Endothelial cell of umbilical vein (primary cell): ENCODE results near the gene HSPBAP1.

Source experiments
- EZH2 ChIP-seq: IDR thresholded peaks from 2 replicates; pipeline ENCODE4 v1.6.1; 2012; ENCODE audit warnings: borderline replicate concordance, low read depth, mild to moderate bottlenecking, moderate library complexity, low read length, inconsistent platforms; ENCODE audit not compliant: severe bottlenecking
- GATA2 ChIP-seq: IDR thresholded peaks from 2 replicates; pipeline ENCODE4 v1.7.0; 2011; ENCODE audit warnings: low read depth, mild to moderate bottlenecking, moderate library complexity, mixed read lengths, low read length; ENCODE audit not compliant: insufficient read length, insufficient read depth
- JUN ChIP-seq: IDR thresholded peaks from 2 replicates; pipeline ENCODE4 v1.6.1; 2011; ENCODE audit warnings: borderline replicate concordance, low read depth; ENCODE audit not compliant: insufficient read length, insufficient read depth
- MYC ChIP-seq: IDR thresholded peaks from one replicate; pipeline ENCODE4 v1.6.1; 2011; ENCODE audit warnings: mild to moderate bottlenecking, low read depth, low read length
- POLR2A ChIP-seq: IDR thresholded peaks from 2 replicates; pipeline ENCODE4 v1.6.1; 2012; ENCODE audit warnings: low read depth, mild to moderate bottlenecking, control low read depth, low read length
- POLR2AphosphoS5 ChIP-seq: IDR thresholded peaks from 2 replicates; pipeline ENCODE4 v1.6.1; 2012; ENCODE audit warnings: low read depth, mild to moderate bottlenecking, control low read depth, low read length, moderate library complexity; ENCODE audit not compliant: insufficient read depth
- TF ChIP-seq, protein P1 (sequence below), 2 donors: IDR thresholded peaks; 1 replicate in 1 of 2; 2 replicates in 1 of 2; pipeline ENCODE4 v1.5.1; 2011; ENCODE audit warnings: low read length in 2 of 2, mild to moderate bottlenecking in 2 of 2, moderate library complexity in 2 of 2, control low read depth in 1 of 2, inconsistent platforms in 1 of 2, low read depth in 1 of 2; ENCODE audit not compliant: insufficient read depth in 1 of 2; ENCODE audit errors: extremely low read depth in 1 of 2
- TF ChIP-seq, protein P2 (sequence below): IDR thresholded peaks from 2 replicates; pipeline ENCODE4 v1.6.1; 2011; ENCODE audit not compliant: insufficient read depth, insufficient read length

DNA sequence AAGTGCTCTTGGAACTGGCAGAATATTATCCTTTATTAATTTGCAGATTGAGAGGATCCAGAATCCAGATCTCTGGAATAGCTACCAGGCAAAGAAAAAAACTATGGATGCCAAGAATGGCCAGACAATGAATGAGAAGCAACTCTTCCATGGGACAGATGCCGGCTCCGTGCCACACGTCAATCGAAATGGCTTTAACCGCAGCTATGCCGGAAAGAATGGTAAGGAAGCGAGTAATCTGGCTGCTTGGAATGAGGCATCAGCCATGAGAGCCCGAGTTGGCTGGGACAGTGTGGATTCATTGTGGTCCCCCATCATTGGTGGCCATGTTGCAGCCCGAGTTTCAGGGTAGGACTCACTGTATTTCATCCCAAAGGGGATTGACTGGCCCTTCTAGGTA is 65.9 kb downstream of the HSPBAP1 start:
- TF ChIP-seq, protein P1, sequence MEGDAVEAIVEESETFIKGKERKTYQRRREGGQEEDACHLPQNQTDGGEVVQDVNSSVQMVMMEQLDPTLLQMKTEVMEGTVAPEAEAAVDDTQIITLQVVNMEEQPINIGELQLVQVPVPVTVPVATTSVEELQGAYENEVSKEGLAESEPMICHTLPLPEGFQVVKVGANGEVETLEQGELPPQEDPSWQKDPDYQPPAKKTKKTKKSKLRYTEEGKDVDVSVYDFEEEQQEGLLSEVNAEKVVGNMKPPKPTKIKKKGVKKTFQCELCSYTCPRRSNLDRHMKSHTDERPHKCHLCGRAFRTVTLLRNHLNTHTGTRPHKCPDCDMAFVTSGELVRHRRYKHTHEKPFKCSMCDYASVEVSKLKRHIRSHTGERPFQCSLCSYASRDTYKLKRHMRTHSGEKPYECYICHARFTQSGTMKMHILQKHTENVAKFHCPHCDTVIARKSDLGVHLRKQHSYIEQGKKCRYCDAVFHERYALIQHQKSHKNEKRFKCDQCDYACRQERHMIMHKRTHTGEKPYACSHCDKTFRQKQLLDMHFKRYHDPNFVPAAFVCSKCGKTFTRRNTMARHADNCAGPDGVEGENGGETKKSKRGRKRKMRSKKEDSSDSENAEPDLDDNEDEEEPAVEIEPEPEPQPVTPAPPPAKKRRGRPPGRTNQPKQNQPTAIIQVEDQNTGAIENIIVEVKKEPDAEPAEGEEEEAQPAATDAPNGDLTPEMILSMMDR (IDR thresholded peaks at IDR 0.05; ENCODE audit: extremely low read depth in 1 of 2, insufficient read depth in 1 of 2, low read depth in 1 of 2, low read length in 2 of 2): no peak
- TF ChIP-seq EZH2 (no peak), MYC (no peak), POLR2A (no peak), POLR2AphosphoS5 (no peak), GATA2 (no peak), JUN (no peak)
- TF ChIP-seq, protein P2, sequence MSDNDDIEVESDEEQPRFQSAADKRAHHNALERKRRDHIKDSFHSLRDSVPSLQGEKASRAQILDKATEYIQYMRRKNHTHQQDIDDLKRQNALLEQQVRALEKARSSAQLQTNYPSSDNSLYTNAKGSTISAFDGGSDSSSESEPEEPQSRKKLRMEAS: no peak
